NCI-H524 (cell line): ENCODE data around the gene BRD1.
"Not testable (repeated sequence)": the region's sequence is repeated elsewhere in the genome, so short reads cannot be mapped to it uniquely, and the experiment has no call there.

Source experiments
- DNase-seq, 2 experiments: peaks; one replicate each; lab custom pipeline; 2025; lab: John Stamatoyannopoulos, UW

Gene BRD1

GRCh38 chr22:49783926-49784629 lies 43.6 kb downstream of the BRD1 start:
- DNase-seq, result no peak

- DNase-seq, result no peak
Observed at GRCh38 chr22:49783036-49783746, 44.5 kb downstream of the BRD1 start.

GRCh38 chr22:49781886-49782285 lies 45.8 kb downstream of the BRD1 start:
- not testable (repeated sequence) for DNase-seq

GRCh38 chr22:49781289-49781782 lies 46.3 kb downstream of the BRD1 start:
- no peak for DNase-seq

GRCh38 chr22:49780698-49781288 lies 46.9 kb downstream of the BRD1 start:
- DNase-seq, result no peak

- DNase-seq, result no peak
Observed at GRCh38 chr22:49779853-49780697, 47.6 kb downstream of the BRD1 start.

GRCh38 chr22:49779211-49779610 lies 48.5 kb downstream of the BRD1 start:
- DNase-seq, result no peak

- no peak for DNase-seq
Observed at GRCh38 chr22:49777569-49778249, 50.0 kb downstream of the BRD1 start.

- no peak for DNase-seq
Observed at GRCh38 chr22:49776891-49777290, 50.8 kb downstream of the BRD1 start.

GRCh38 chr22:49775867-49776511 lies 51.7 kb downstream of the BRD1 start:
- no peak for DNase-seq

GRCh38 chr22:49775191-49775866 lies 52.3 kb downstream of the BRD1 start:
- no peak for DNase-seq

GRCh38 chr22:49774499-49775151 lies 53.0 kb downstream of the BRD1 start:
- no peak for DNase-seq

- DNase-seq, result no peak
Observed at GRCh38 chr22:49774046-49774445, 53.6 kb downstream of the BRD1 start.

GRCh38 chr22:49773531-49773930 lies 54.1 kb downstream of the BRD1 start:
- no peak for DNase-seq

- no peak for DNase-seq
Observed at GRCh38 chr22:49772692-49773091, 55.0 kb downstream of the BRD1 start.

GRCh38 chr22:49771266-49772065 lies 56.2 kb downstream of the BRD1 start:
- no peak for DNase-seq

GRCh38 chr22:49770547-49771265 lies 57.0 kb downstream of the BRD1 start:
- no peak for DNase-seq
